Stimulated activated CD4-positive, alpha-beta T cell treated with anti-CD3 and anti-CD28 coated beads, Interleukin-4, amount 100 ng/mL, for 1 hour (primary cell): ENCODE results near the gene FLT3.

Experiments
- DNase-seq: peaks from one replicate; pipeline ENCODE4 v3.0.0-alpha.2; 2020

Gene FLT3

GRCh38 chr13:28000567-28000966, 99.8 kb downstream of the FLT3 start:
- DNase-seq = no peak

GRCh38 chr13:27997904-27998522, 102.4 kb downstream of the FLT3 start:
- no peak for DNase-seq

GRCh38 chr13:27991881-27992280, 108.5 kb downstream of the FLT3 start:
- DNase-seq = no peak

GRCh38 chr13:27988520-27988919, 111.9 kb downstream of the FLT3 start, which contains the start of gene URAD:
TSS of gene URAD (minus strand) at chr13:27988693. CDS start at chr13:27988637, 56 bp downstream.
- DNase-seq = no peak

GRCh38 chr13:27985600-27985999, 114.8 kb downstream of the FLT3 start:
- DNase-seq = no peak

GRCh38 chr13:27982361-27982760, 118.0 kb downstream of the FLT3 start:
- DNase-seq = no peak

- DNase-seq = no peak
These were observed 119.2 kb downstream of the FLT3 start for GRCh38 chr13:27981006-27981708.

GRCh38 chr13:27980280-27980998, 119.9 kb downstream of the FLT3 start:
- no peak for DNase-seq

GRCh38 chr13:27979765-27980279, 120.6 kb downstream of the FLT3 start:
- no peak for DNase-seq

- no peak for DNase-seq
These were observed 121.3 kb downstream of the FLT3 start for GRCh38 chr13:27979001-27979643.

- no peak for DNase-seq
These were observed 121.9 kb downstream of the FLT3 start for GRCh38 chr13:27978301-27978968.

- DNase-seq = no peak
These were observed 122.7 kb downstream of the FLT3 start for GRCh38 chr13:27977476-27978300.

- DNase-seq = no peak
These were observed 123.8 kb downstream of the FLT3 start for GRCh38 chr13:27976362-27977091.

- DNase-seq = no peak
These were observed 124.6 kb downstream of the FLT3 start for GRCh38 chr13:27975564-27976361.

- no peak for DNase-seq
These were observed 126.3 kb downstream of the FLT3 start for GRCh38 chr13:27973961-27974662.

GRCh38 chr13:27973291-27973690, 127.1 kb downstream of the FLT3 start:
- DNase-seq = no peak

- no peak for DNase-seq
These were observed 127.9 kb downstream of the FLT3 start for GRCh38 chr13:27972478-27972820.

- DNase-seq = no peak
These were observed 128.4 kb downstream of the FLT3 start for GRCh38 chr13:27971776-27972477.

- no peak for DNase-seq
These were observed 129.1 kb downstream of the FLT3 start for GRCh38 chr13:27971236-27971645.
